GM21723 (cell line): ENCODE results near the gene RARRES2.

Experiments used
- ATAC-seq: cut with Tn5 transposase; IDR thresholded peaks from one replicate; pipeline ENCODE4 v1.9.1; 2021; ENCODE audit warnings: mild to moderate bottlenecking, moderate library complexity; ENCODE audit not compliant: unreplicated experiment

Gene RARRES2

DNA sequence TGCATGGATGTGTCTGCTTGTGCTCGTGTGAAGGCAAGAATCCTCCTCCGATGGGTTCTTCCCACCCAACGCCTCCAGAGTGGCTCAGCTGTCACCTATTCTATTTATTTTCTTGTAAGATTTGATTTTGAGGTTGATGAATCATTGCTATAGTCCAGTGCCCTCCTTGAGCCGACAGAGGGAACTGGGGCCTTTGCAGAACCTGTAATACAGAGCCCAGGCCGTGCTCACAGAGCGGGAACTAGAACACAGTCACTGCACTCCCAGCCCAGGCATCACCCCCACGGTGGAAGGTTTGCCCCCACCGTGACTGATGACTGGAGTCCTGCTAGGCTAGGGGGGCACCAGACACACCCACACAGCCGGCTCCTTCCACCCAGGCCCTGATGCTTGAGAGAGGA, 2.0 kb downstream of the RARRES2 start:
- no peak for ATAC-seq

DNA sequence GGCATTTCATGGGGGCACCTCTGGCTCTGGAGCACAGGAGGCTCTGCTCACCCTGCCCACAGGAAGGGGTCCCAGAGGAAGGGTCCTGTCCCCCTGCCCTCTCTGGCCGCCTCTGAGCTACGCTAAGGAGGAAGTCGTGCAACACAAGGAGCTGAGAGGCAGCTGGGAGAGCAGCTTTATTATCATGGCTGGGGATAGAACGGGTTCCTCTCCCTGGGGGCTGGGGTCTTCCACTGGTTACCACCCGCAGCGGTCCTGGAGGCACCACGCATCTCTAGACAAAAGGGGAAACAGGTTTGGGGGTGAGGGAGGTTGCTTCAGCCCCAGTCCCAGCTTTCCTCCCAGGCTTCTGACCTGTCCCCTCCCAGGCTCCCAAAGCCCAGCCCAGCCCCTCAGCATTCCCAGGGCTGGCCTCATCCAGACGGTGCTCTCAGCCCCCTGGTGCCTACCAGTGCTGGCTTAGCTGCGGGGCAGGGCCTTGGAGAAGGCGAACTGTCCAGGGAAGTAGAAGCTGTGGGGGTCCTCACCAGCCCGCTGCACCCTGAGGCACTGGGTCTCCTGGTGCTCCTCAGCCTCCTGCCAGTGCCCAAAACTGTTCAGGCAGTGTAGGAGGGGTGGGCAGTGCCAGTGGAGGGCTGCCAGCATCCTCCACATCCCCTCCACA, 3.1 kb downstream of the RARRES2 start:
- ATAC-seq = no peak

DNA sequence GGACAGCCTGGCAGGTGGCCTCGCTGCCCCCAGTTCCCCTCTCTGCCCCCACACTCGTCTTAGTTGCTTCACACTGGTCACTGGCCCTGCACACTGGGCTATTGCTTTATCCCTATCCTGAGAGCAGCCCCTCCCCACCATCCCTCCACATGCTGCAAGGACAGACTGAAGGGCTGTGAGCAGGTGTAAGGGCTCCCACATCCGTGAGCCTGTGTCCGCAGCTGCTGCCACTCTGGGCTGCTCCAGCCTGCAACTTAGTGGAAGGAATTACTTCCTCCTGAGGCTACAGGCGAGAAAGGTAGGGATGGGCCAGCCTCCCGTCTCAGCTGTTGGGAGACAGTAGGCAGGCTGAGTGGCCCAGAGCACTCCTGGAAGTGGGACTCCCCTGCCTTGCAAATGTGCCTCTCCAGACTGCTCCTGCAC, 3.8 kb downstream of the RARRES2 start:
- ATAC-seq = no peak

DNA sequence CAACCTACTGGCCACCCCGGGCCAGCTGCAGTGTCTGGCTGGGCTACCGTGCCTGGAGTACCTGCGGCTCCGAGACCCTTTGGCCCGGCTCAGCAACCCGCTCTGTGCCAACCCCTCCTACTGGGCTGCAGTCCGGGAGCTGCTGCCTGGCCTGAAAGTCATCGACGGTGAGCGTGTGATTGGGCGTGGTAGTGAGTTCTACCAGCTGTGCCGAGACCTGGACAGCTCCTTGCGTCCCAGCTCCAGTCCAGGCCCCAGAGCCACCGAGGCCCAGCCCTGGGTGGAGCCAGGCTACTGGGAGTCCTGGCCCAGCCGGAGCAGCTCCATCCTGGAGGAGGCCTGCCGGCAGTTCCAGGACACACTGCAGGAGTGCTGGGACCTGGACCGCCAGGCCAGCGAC, 4.2 kb downstream of the RARRES2 start:
- no peak for ATAC-seq

DNA sequence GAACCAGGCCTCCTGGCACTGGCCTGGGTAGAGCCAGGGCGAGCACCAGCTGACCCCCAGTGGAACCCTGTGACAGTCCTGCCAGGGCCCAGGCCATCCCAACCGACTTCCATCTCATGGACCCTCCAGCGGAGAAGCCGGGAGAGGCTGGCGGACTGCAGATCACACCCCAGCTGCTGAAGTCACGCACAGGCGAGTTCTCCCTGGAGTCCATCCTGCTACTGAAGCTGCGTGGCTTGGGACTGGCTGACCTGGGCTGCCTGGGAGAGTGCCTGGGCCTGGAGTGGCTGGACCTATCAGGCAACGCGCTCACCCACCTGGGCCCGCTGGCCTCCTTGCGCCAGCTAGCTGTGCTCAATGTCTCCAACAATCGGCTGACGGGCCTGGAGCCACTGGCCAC, 4.7 kb downstream of the RARRES2 start:
- ATAC-seq = no peak

DNA sequence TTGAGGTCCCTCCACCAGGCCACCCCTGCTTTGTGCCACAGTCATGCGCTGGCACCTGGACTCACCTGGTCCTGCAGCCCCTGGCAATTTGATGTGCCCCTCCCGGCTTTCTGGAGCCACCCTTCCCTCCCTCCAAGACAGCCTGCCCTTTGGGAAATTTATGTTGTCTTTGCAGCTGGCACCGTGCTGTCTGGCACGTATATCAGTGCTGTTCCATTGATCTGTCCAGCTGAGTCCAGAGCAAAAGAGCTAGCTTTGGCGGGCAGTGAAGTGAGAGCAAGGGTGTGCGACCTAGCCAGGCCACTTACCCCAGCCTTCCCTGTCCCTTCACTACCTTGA, 5.7 kb downstream of the RARRES2 start:
- no peak for ATAC-seq

DNA sequence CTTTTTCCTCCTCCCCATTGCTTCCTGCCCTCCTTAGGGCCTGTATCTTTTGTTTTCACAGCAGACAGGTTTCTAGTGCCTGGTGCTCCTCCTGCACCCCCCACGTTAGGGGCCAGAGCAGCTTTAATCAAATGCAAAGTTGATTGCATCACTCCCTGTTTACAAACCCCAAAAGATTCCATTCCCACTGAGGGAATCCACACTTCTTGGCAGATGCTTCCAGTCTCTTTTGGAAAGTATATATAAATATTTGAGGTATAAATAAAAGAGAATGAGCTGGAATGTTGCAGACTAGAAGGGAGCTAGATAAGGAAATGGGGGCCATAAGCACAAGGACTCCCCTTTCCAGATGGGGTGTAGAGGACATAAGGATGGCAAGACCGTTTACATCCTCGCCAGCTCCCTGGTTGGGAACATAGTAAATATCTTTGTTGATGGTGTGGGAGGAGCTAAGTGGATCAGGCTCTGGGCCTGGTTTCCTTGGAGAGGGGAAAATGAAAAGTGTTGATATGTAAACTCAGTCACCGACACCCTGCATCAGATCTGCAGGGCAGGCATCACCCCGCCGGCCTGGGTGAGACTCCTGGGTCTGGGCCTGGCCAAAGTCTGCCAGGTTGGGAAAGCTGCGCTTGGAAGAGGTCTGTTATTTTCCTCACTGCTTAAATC, 6.2 kb downstream of the RARRES2 start:
- no peak for ATAC-seq

DNA sequence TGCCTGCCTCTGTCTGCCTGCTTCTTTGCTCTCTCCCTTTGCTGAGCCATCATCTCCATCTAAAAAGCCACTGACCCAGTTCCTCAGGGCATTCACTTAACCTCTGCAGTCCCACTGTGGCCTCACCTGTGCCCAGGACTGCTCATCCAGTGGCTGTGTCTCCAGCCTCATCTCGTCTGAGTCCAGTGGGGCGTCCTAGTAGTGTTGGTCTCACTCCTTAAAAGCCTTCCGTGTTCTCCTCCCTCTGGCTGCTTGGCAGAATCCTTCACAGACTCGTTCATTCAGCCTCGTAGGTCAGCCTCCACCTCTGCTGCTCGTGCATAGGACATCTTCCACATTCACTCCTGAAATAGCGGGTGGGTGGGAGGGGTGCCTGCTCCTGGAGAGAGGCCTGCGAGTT, 7.3 kb downstream of the RARRES2 start:
- ATAC-seq = no peak

DNA sequence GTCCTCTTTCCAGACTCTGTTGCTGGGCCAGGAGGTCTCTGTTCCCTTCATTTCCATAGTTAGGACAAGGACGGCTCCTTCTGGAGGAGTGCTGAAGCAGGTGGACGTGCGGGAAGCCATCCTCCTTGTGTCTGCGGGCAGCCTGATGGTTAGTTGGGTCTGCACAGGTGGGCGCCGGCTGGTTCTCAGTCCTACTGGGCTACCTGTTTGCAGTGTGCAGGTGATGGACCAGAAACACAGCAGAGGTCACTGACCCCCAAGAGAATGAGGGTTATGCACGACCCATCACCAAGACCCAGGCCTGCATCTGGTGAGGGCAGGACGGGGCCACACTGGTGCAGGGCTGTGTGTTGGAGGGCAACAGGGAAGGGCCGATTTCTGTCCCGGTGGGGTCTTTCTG, 7.8 kb downstream of the RARRES2 start:
- ATAC-seq = no peak

DNA sequence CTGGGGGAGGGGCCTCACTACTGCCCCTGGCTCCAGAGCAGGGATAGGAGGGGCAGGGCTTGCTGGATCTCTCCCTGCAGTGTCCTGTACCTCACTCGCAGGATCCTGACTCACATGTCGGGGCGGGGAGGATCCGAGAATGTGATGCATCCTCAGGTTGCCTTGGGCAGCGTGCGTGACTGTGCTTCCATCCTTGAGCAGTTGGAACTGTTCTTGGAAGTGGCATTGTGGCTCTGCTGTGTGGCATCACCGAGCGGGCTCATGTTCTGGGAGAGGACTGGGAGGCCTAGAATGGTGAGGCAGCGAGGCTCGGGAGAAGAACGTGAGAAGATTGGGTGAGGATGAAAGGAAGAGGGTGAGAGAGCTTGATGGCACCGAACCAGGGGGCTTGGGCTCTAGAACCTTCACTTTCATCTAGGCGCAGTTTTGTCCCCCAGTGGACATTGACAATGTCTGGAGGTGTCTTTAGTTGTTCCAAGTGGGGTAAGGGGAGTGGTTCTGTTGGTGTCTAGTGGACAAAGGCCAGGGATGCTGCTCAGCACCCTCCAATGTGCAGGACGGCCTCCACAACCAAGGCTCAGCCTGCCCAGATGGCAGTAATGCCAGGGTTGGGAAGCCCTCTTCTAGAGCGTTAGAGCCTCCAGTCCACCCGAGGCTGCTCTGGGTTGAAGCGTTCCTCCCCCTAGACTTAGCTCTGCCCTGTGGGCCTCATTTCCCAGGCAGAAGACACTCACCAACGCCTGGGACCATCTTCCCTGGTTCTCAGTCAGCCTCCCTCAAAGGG, 8.4 kb downstream of the RARRES2 start:
- no peak for ATAC-seq

DNA sequence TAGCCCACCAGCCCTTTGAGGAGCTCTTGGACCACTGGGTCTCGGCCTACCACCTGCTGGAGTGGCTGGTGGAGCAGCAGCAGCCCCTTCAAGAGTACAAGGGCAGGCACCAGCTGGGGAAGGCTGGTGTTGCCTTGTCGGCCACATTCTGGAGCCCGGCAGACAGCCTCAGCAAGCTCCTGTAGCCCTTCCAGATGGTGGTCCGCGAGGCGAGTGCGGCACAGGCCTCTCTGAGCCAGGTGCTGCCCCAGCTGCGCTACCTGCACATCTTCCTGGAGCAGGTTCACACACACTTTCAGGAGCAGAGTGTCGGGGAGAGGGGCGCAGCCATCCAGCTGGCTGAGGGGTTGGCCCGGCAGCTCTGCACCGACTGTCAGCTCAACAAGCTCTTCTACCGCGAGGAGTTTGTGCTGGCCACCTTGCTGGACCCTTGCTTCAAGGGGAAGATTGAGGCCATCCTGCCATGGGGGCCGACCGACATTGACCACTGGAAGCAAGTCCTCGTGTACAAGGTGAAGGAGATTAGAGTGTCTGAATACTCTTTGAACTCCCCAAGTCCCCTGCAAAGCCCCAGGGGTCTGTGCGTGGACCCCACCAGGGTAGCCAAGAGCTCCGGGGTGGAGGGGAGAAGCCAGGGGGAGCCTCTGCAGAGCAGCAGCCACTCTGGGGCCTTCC, 11.1 kb downstream of the RARRES2 start:
- no peak for ATAC-seq

DNA sequence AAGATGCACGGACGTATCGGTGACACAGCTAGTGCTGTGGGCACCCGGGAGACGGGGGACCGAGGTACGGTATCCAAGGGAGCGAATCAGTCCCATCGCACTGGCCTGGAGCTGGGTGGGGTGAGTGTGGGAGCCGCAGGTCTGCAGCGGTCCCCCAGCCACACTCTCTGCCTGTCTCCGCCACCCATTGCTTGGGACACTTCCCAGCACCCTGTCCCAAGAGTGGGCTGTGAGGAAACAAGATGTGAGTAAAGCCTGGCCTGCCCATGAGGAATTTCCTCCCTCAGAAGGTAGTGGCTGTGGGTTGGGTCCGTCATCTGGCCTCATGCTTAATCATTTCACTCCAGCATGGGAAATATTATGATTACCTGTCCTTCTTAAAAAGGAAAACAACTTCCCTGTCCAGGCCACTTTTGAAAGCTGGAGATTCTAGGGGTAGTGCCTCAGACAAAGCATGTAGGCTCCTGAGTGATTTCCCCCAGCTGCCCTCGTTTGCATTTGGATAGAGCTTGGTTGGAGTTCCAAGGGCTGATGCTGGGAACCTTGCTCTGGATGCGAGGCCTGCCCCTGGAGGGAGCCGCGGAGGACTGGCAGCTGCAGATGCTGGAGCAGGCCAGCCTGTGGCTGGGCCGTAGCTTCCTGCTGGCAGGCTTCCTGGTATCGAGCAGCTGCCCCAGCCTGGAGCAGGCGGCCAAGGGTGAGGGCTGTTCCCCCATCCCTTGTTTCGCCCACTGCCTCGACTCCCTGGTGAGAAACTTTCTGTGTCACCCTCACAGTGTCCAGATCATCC, 11.9 kb downstream of the RARRES2 start:
- ATAC-seq = no peak

DNA sequence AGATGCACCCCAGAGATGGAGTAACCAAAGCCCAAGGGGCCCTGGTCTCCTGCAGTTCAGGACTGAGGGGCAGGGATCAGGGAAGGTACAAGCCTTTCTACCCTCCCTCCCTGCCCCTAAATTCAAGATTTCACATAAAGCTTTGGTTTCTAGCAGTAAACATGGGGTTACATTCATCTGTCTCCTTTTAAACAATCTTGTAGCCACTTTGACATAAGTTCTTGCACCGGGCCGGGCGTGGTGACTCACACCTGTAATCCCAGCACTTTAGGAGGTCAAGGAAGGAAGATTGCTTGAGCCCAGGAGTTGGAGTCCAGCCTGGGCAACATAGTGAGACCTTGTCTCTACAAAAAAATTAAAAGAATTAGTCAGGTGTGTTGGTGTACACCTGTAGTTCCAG, 14.1 kb downstream of the RARRES2 start:
- no peak for ATAC-seq

DNA sequence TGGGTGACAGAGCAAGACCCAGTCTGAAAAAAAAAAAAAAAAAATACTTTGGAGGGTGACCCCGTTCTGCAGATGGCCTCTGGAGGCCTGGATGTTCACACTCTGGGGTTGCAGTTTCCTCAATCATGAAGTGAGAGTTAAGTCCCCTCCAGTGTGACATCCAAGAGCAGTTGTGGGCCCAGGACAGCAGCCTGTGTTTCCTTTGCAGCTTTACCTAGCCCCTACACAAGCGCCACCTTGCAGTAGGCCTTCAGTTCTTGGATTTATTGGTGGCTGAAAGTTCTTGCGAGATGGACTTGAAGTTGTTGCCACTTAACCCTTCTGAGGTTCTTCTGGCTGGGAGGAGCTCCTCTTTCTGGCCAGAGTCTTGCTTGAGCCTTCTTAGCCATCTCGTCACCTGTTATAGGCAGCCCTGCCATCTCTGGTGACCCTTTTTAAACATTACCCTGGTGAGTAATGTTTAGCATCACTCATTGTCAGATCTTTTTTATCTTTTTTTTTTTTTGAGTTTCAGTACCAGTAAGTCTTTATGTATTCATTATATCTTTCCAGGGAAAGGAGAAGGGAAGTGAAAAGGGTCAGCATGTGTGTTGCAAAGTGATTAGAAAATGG, 14.7 kb downstream of the RARRES2 start:
- ATAC-seq = no peak

DNA sequence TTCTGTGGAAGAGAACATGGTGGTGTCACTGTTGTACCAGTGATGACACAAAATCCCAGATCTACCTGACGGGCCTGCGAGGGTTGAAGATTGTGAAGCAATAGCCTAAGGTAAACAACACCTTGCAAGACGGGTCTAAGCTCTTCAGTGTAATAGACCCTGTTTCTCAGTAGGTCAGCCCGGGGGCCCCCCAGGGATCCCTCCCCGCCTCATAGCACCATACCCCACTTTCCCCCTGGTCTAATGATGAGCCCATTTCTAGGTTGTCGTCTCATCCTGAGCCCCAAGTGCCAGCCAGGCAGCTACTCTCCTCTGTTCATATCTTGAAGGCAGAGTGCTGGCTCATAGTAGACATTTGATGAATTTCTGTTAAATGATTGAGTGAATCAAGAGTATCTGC, 15.5 kb downstream of the RARRES2 start:
- no peak for ATAC-seq

DNA sequence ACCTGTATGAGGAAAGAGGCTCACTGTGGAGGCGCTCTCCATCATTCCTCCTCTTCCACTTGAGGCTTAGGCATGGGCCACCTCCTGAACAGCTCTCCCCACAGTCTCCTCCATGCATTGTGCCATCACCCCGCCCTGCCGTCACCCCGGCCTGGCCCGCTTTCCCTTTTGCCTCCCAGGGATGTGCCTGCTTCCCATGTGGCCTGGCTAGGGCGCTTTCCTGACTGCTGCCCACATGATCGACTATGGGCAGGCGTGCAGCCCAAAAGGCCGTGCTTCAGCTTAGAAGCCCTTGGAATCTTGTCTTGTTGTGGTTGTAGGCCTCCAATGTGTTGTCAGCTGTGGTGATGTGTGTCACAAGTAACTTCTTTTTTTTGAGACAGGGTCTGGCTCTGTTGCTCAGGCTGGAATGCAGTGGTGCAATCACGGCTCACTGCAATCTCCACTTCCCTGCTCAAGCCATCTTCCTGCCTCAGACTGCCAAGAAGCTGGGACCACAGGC, 16.3 kb downstream of the RARRES2 start:
- ATAC-seq = no peak

DNA sequence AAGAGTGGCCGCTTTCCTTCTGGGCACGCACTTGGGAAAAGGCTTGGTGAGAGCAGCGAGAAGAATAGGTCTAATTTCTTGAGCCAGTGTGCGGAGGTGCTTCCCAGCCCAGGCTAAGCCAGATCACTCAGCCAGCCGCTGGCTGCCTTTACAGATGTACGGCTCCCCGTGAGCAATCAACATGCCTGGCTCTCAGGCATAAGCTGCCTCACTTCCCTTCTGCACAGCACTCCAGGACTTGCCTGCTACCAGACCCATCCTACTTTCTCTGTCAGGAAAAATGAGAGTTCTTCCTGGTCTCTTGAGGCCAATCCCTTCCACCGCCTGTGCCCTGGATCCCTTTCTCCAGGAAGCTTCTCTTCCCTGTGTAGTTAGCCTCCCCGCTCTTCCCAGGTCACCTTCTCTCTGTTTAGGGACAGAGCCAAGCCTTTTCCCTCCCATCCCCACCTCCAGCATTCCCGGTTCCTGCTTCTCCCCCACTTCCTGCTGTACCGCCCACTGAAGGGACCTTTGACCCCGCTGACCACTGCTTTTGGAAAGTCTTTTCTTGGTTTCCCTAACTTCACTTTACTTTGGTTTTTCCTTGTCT, 17.0 kb downstream of the RARRES2 start:
- ATAC-seq = no peak

DNA sequence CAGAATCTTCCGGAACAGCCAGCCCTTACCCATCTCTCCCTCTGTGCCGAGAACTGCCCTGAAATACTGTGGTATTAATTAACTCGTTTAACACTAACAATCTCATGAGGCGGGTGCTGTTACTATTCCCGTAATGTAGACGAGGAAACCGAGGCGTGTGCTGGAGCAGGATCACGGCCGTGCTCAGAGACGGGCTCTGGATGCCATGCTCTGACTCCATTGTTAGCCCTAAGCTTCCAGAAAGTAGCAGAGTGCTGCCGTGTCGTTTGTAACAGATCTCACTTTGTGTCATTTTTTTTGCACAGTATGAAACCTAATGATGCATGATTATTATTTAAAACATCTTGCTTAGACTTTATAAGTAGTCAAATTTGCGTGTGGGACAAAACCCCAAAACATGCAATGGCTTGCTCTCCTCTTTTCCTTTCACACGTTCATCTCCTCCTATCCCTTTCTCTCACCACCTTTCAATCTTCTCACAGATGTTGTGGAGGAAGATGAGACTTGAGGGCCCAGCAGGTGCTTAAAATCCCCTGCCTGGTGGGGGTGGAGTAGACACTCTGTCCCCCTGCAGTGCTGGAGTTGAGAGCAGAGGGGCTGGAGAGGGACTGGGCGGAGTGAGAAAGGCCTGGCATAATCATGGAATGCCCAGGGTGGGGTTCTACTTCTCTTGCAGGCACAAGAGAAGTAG, 17.6 kb downstream of the RARRES2 start:
- ATAC-seq = peak; percentile 34
